ENCODE results near the gene NFIA.

- no peak for TF ChIP-seq EZH2 (IDR thresholded peaks at IDR 0.05)
- no peak for TF ChIP-seq POLR2AphosphoS5 (IDR thresholded peaks at IDR 0.05; ENCODE audit: borderline replicate concordance, low read depth, low read length)
- no peak for TF ChIP-seq FOXP2 (optimal IDR thresholded peaks at IDR 0.05; ENCODE audit: control extremely low read depth, extremely low read length, insufficient read depth)
Measured at GRCh38 chr1:61356016-61356415, 273.7 kb downstream of the NFIA start.
